ENCODE data around the gene MEGF8. TPM values are rescaled to one million over a fixed set of nuclear protein-coding genes. Genes with fewer than 3 reads are reported as not detected.

MEGF8 gene
- total RNA-seq, 1 donor from 2014 or later = 45.0 TPM

- H3K4me3 ChIP-seq (ENCODE audit: low read depth, low read length) = no peak overlapping the region
- no peak for DNase-seq (ENCODE audit: low read depth)
- no peaks in the 10 kb centered on the region for H3K27me3 ChIP-seq (ENCODE audit: control insufficient read depth, insufficient read depth, low read length)
- H3K36me3 ChIP-seq (ENCODE audit: control insufficient read depth, insufficient read depth, low read length) = no peaks in the 10 kb centered on the region
- TF ChIP-seq CTCF (IDR thresholded peaks at IDR 0.05; ENCODE audit: insufficient read depth, low read length, poor library complexity, severe bottlenecking) = peak; percentile 12
Measured at GRCh38 chr19:42343344-42344110, 18.1 kb downstream of the MEGF8 start.

GRCh38 chr19:42344336-42344893 is 19.0 kb downstream of the MEGF8 start:
- no peaks in the 10 kb centered on the region for H3K36me3 ChIP-seq (ENCODE audit: control insufficient read depth, insufficient read depth, low read length)
- DNase-seq (ENCODE audit: low read depth) = no peak

GRCh38 chr19:42345191-42345812 is 19.9 kb downstream of the MEGF8 start:
- no peak for DNase-seq (ENCODE audit: low read depth)
- TF ChIP-seq CTCF (IDR thresholded peaks at IDR 0.05; ENCODE audit: insufficient read depth, low read length, poor library complexity, severe bottlenecking) = no peak
- H3K27me3 ChIP-seq (ENCODE audit: control insufficient read depth, insufficient read depth, low read length) = no peaks in the 10 kb centered on the region
- H3K36me3 ChIP-seq (ENCODE audit: control insufficient read depth, insufficient read depth, low read length) = no peaks in the 10 kb centered on the region
- no peak overlapping the region for H3K4me3 ChIP-seq (ENCODE audit: low read depth, low read length)

More at GRCh38 chr19:42344336-42344893, 19.0 kb downstream of the MEGF8 start:
- Histone ChIP-seq H3K27me3 (ENCODE audit: control insufficient read depth, insufficient read depth, low read length) (no peaks in the 10 kb centered on the region), H3K4me3 (ENCODE audit: low read depth, low read length) (no peak overlapping the region)
- TF ChIP-seq CTCF (IDR thresholded peaks at IDR 0.05; ENCODE audit: insufficient read depth, low read length, poor library complexity, severe bottlenecking) = no peak

GRCh38 chr19:42348211-42348610 is 22.8 kb downstream of the MEGF8 start:
- no peaks in the 10 kb centered on the region for H3K27me3 ChIP-seq (ENCODE audit: control insufficient read depth, insufficient read depth, low read length)
- TF ChIP-seq CTCF (IDR thresholded peaks at IDR 0.05; ENCODE audit: insufficient read depth, low read length, poor library complexity, severe bottlenecking) = no peak
- no peak overlapping the region for H3K4me3 ChIP-seq (ENCODE audit: low read depth, low read length)
- DNase-seq (ENCODE audit: low read depth) = no peak
- no peaks in the 10 kb centered on the region for H3K36me3 ChIP-seq (ENCODE audit: control insufficient read depth, insufficient read depth, low read length)

GRCh38 chr19:42349378-42350107 is 24.1 kb downstream of the MEGF8 start:
- DNase-seq (ENCODE audit: low read depth) = no peak
- H3K36me3 ChIP-seq (ENCODE audit: control insufficient read depth, insufficient read depth, low read length) = no peaks in the 10 kb centered on the region
- no peak overlapping the region for H3K4me3 ChIP-seq (ENCODE audit: low read depth, low read length)
- H3K27me3 ChIP-seq (ENCODE audit: control insufficient read depth, insufficient read depth, low read length) = no peaks in the 10 kb centered on the region
- TF ChIP-seq CTCF (IDR thresholded peaks at IDR 0.05; ENCODE audit: insufficient read depth, low read length, poor library complexity, severe bottlenecking) = no peak

Data from kidney epithelial cell (primary cell).